Fibroblast of lung (primary cell): ENCODE measurements around the gene UPF1.
"Not testable (repeated sequence)": the region's sequence is repeated elsewhere in the genome, so short reads cannot be mapped to it uniquely, and the experiment has no call there.

ENCODE experiments used
- CTCF ChIP-seq, 2 donors: IDR thresholded peaks in 1 of 2; conservative IDR thresholded peaks in 1 of 2; 1 replicate in 1 of 2; 2 replicates in 1 of 2; pipeline ENCODE4 v1.5.1; 2011 to 2012; ENCODE audit warnings: low read length in 2 of 2, control low read depth in 1 of 2, inconsistent platforms in 1 of 2, low read depth in 1 of 2, mild to moderate bottlenecking in 1 of 2
- EZH2 ChIP-seq: IDR thresholded peaks from 2 replicates; pipeline ENCODE4 v1.5.1; 2012; ENCODE audit warnings: low read length, control low read depth, mild to moderate bottlenecking; ENCODE audit errors: missing control alignments

- TF ChIP-seq CTCF (conservative IDR thresholded peaks at IDR 0.05 in 1 of 2, IDR thresholded peaks at IDR 0.05 in 1 of 2; ENCODE audit: low read depth in 1 of 2, low read length in 2 of 2); EZH2: not testable (repeated sequence)
Measured at GRCh38 chr19:18816645-18817044, 15.1 kb upstream of the UPF1 start.
